GM19099 (cell line): Measurements from ENCODE around the gene OPCML.

Experiments
- POLR2A ChIP-seq: IDR thresholded peaks from 3 replicates; pipeline ENCODE4 v1.6.1; 2011; ENCODE audit warnings: low read depth; ENCODE audit not compliant: insufficient read length; ENCODE audit errors: extremely low read depth

The OPCML gene

GRCh38 chr11:133064152-133064877, 468.0 kb downstream of the OPCML start:
- TF ChIP-seq POLR2A, result no peak

GRCh38 chr11:133058501-133058900, 473.8 kb downstream of the OPCML start:
- TF ChIP-seq POLR2A, result no peak

GRCh38 chr11:133053124-133053776, 479.1 kb downstream of the OPCML start:
- TF ChIP-seq POLR2A, result no peak

DNA sequence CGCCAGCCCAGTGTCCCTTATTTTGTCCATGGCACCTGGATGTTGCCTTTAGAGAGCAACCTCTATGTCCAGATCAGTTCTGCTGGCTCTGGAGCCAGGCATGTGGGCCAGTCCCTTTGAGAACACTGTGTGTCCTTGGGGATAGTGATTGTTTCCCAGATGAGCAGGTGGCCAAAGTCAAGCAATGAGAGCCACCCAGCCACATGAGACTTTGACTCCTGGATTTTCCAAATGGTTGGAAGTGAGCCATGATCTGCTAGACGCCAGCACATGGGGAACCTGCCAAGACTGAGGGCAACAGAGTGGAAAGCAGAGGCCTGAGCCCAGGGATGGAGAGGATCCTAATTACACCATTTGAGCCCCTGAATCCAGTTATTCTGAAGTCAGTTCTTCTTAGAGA, 479.8 kb downstream of the OPCML start:
- TF ChIP-seq POLR2A, result no peak

GRCh38 chr11:133049244-133050019, 482.9 kb downstream of the OPCML start:
- no peak for TF ChIP-seq POLR2A

GRCh38 chr11:133048270-133048669, 484.0 kb downstream of the OPCML start:
- TF ChIP-seq POLR2A, result no peak

- TF ChIP-seq POLR2A, result no peak
Measured at GRCh38 chr11:133047771-133048115, 484.6 kb downstream of the OPCML start.

DNA sequence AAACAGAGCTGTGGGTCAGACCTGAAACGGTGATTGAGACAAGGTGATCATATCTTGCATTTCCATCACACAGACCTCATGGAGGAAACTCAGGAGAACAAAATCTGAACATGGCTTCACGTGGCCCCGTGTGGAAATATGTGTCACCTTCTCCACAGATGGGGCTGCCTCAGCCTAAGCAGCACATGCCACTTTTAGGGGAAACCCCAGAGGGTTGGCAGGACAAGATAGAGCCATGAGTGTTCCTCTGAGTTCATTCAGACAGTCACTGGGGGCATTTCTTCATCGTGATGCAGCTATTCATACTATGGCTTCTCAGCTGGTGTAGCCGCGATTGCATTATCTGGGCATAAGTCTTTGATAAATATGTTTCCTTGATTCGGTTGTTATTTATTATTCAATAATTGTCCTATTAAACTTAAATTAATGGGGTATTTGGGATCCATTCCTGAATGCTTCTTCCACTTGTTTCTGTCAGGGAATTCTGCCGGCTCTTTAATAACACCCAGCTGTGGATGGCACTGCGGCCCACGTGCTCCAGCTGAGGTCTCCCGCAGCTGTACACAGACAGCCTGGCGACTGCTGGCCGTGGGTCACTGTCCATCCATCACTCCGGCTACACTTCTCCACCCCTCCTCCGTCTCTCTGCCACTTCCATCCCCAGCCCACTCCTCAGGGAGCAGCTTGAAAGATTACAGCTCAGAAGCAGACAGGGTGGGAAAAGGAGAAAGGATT, 485.1 kb downstream of the OPCML start:
- no peak for TF ChIP-seq POLR2A

GRCh38 chr11:133046252-133046651, 486.0 kb downstream of the OPCML start:
- TF ChIP-seq POLR2A, result no peak

- no peak for TF ChIP-seq POLR2A
Measured at GRCh38 chr11:133041928-133042882, 490.1 kb downstream of the OPCML start.

DNA sequence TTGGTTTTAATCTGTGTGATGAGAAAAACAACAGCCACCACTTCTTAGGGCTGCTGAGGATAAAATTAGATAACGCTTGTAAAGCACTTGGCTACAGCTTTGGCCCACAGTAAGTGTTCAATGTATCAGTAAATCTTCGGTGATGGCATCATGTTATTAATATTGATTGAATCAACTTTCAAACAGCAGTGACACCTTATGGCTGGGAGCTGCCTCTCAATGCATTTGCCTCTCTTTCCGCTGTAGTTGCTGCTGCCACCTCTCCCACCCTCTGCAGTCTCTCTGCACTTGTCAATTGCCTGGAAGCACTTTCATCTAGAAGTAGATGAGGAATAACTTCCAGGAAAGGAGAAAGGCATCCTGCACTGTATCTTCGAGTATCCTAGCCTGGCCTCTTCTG, 491.1 kb downstream of the OPCML start:
- no peak for TF ChIP-seq POLR2A

GRCh38 chr11:133040289-133040900, 491.9 kb downstream of the OPCML start:
- no peak for TF ChIP-seq POLR2A

DNA sequence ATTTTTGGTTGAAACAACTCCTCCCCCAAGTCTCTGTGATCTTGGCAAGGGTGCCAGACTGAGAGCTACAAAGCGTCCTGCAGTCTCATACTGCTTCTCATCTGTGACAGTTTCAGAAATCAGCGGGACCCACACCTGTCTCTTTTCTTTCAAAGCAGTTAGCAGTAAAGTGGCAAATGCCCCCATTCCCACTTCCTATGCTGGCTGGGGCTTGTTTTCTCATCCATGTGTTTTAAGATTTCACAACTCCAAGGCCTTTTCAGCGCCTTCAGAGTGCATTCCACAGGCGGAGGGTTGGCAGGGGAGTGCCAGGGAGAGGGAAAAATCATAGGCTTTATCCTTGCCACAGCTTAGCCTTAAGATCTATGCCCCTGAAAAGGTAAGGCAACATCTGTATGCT, 493.5 kb downstream of the OPCML start:
- no peak for TF ChIP-seq POLR2A

DNA sequence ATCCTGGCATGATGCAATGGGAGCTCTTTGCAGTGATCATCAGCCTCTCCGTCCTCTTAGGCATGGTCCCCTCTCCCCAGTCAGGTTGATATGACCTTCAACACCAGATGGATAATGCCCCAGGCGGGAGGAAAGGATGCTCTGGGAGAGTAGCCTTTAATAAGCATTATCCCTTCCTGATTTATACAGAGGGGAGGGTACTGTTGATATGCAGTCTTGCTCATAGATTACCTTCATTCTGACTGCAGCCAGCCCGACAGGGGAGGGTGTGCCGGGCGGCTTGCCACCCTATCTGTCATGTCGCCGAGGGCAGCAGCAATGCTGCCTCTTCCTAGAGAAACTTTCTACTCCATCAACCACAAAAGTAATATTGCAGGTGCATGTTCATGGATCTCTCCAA, 497.4 kb downstream of the OPCML start:
- TF ChIP-seq POLR2A, result no peak
